T-helper 22 cell (primary cell): ENCODE measurements around the gene UNC13B.

Experiments used
- DNase-seq: peaks from one replicate; pipeline ENCODE4 v3.0.0-alpha.2; 2020; ENCODE audit warnings: low read depth

The UNC13B gene

DNA sequence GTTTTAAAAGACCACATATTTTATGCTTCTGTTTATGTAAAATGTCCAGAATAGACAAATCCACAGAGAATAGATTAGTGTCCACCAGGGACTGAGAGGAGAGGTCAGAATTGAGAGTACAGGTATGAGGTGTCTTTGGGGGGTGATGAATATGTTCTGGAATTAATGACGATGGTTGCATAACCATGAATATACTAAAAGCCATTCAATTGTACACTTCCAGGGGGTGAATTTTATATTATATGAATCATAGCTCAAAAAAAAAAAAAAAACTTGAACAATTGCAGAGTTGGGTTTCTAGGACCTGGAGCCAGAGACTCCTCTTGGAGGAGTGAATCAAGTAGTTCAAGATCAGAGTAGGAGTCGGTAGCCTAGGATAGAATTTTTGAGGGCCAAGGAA is 270.3 kb downstream of the UNC13B start:
- no peak for DNase-seq

DNA sequence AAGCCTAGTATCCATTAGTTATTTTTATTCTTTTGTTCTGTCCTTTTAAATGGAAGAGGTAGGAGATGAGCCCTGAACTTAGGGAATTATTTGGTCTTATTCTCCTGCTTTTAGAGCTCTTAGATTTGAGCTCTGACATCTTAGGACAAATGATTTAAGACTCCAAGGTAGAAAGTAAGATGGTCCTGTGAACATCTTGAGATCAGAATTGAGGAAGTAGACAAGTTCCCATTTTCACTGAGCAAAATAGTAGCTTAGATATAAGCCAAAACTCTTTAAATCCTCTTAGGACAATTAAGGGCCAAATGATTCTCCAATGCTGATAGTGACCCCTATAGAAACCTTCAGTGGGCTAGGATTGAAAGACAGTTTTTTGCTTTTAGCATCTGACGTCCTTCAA is 275.1 kb downstream of the UNC13B start:
- no peak for DNase-seq

DNA sequence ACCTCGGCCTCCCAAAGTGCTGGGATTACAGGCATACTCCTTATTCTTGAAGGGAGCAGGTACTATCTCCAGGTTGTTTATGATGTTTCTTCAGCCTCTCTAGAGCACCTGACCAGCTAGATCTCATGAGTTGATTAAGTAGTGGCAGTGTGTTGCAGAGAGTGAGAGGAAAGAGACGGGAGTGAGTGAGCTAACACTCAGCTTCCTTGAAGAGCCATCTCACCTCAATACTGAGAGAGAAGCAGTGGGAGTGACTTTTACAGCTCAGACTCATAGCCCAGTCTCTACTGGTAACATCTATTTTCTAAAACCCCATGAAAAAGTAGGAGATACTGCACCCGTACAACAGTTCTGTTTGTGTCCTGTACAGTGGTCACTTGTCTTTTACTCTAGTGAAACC is 284.2 kb downstream of the UNC13B start:
- no peak for DNase-seq

DNA sequence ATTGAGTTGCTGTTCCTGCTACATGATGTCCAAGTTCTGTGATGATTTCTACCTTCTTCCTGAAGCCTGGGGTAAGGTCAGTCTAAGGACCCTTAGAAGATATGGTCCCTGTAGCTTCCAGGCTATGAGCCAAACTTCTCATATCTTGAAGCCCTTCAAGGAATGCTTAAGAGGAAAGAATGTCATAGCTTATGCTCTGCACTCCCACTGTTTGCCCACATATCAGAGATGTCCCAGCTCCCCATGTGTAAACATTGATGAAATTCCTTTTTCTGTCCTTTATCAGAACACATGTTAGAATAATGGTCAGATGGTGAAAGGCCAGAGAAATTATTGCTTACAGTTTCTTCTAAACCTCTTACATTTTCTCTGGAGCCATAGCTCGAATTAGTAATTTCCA is 286.7 kb downstream of the UNC13B start:
- no peak for DNase-seq

DNA sequence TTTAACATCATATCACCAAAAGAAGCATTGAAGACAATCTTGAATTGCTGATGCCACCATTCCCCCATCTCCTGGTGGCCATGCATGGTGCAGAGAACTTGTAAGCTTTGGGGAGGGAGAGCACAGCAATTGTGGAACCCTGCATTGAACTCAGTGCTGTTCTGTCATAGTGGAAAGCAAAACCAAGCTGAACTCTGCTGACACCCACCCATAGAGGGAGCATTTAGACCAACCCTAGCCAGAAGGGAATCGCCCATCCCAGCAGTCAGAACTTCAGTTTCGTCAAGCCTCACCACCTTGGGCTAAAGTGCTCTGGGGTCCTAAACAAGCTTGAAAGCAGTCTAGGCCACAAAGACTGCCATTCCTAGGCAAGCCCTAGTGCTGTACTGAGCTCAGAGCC is 290.7 kb downstream of the UNC13B start:
- no peak for DNase-seq

DNA sequence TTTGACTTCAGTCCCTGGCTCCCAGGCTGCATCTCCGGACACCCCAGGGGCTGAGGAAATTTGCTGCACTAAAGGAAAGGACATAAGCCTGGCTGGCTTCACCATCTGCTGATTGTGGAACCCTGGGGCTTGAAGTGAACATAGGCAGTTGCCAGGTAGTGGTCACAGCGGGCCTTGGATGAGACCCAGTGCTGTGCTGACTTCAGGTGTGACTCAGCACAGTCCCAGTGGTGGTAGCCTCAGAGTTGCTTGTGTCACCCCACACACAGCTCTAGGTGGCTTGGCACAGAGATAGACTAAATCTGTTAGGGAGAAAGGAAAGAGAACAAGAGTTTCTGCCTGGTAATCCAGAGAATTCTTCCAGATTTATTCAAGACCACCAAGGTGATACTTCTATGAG is 292.0 kb downstream of the UNC13B start:
- DNase-seq, result no peak
